ENCODE results near the gene CTSC.
"Not testable (repeated sequence)": the region's sequence is repeated elsewhere in the genome, so short reads cannot be mapped to it uniquely, and the experiment has no call there.

The CTSC gene

DNA sequence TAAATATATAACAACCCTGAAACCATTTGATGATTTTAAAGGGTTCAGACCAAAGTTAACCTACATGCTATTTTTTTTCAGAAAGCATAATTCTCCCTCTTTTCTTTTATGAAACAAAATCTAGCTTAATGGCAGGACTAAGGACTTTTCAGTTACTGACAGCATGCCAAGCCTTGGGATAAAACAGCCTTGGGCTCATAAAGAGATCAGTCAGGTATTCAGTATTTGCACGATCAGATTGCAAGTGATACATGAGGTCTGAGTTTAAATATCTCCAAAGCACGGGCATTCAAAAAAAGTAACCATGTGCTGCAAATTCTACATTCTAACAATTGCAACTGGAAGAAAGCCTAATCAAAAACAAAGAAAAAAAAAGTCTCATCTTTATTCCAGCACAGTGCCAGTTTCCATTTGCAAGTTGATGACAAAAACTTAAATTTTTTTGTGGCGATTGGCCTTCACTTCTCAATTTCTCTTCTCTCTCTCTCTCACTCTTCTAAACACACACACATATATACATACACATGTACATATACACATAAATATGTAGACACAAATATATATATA is 60.1 kb downstream of the CTSC start:
- no peak for DNase-seq

DNA sequence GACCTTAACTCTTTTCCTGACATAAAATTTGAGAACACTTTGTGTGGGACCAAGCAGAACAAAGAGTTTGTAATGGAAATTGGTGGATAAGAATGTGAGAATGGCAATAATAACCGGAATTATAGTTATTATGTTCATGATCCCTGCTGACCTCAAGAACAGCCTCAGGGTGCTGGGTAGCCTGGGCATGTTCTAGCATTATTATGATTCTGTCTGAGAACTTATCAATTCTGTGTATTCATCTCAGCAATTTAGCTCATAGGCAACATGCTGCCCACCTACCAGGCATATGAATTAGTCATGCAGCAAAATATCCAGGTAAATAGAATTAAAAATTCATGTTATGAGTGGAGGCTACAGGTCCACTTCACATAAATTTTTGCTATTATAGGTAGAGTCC is 61.9 kb downstream of the CTSC start:
- DNase-seq = no peak

DNA sequence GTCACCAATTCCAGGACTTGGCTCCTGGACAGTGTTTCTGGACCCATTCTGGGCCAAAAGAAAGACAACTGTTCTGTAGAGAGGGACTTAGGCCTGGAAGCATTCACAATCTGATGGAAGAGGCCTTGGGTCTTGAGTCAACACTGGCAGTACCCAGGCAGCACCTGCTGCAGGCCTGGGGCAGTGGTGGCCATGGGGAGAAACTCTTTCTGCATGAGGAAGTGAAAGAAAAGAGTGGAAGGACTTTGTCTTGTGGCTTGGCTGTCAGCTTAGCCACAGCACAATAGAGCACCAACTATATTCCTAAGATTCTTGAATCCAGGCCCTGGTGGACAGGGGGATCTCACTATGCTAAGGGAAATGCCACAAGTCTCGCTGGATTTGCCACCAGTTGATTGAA is 70.6 kb downstream of the CTSC start:
- no peak for DNase-seq

DNA sequence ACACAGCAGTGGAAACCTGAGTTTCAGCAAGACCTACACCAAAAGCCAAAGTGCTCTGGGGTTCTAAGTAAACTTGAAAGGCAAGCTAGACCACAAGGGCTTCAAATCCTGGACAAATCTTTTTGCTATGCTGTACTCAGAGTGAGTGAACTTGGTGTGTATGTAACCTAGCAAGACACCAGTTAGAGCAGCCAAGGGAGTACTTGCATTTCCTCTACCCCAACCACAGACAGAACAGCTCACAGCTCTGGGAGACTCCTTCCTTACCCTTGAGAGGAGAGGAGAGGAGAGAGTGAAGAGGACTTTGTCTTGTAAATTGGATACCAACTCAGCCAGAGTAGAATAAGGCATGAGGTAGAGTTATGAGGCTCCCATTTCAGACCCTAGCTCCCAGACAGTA is 71.4 kb downstream of the CTSC start:
- DNase-seq = no peak

DNA sequence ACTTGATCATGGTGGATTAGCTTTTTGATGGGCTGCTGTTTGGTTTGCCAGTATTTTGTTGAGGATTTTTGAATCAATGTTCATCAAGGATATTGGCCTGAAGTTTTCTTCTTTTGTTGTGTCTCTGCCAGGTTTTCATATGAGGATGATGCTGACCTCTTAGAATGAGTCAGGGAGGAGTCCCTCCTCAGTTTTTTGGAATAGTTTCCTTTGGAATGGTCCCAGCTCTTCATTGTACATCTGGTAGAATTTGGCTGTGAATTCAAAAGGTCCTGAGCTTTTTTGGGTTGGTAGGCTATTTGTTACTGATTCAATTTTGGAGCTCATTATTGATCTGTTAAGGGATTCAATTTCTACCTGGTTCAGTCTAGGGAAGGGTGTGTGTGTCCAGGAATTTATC is 78.1 kb downstream of the CTSC start:
- no peak for DNase-seq

DNA sequence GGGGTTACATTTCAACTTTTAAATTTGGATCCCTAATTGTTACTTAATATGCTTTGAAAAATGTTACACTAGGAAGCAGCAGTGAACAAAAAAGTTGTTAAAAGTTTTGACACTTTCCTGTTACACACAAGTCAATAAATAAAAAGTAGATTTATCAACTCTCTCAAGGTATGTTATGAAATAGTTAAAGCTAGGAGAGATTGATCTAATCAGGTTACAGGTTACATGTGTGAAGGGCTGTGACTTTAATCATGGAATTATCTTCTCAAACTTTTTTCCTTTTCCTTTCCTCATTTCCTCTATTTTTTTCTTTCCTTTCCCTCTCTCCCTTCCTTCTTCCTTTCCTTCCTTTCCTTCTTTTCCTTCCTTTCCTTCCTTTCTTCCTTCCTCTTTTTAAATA is 85.3 kb downstream of the CTSC start:
- no peak for DNase-seq

DNA sequence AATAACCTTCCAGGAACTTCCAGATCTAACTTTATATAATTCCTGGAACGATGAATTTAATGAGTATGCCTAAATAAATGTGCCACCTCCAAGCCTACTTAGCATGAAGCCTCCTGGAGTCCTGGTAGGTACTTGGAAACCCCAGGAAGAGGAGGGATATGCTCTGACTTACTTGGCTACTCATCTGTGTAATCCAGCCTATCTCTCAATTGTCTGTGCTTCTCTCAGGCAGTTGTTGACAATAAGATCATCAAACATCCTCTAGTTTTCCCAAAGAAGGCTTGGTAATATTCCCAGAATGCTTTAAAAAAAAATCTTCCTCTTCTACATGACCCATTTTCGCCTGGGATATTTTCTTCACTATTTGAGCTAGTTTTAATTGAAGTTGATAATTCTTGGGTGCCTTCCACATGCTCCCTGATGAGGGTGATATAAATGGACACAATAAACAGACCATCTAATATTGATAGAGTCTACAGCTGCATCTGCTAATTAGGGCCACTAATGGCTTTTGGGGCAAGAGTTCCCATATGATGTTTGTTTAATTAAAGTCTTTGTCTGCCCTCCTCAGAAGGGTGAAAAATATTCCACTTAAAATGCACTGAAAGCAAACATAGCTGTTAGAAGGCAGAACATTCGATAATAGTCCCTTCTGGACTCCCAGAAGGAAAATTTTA is 86.8 kb downstream of the CTSC start:
- DNase-seq = no peak

DNA sequence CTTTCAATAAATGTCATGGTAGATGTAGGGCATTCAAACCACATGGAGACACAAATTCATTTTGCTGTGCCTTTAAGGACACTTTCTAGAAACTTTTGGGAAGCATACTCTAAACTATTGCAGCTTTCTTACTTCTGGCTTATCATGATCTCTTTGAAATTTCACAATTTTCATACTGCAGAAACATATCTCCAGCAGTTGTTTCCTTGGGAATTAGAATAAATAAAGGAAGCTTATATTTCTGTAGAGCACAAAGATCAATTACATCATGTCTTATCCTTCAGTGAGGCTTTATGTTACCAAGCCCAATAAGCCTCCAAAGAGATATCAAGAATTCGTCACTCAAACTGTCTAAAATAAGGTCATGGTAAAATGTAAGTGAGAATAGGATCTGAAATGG is 87.8 kb downstream of the CTSC start:
- DNase-seq = no peak

DNA sequence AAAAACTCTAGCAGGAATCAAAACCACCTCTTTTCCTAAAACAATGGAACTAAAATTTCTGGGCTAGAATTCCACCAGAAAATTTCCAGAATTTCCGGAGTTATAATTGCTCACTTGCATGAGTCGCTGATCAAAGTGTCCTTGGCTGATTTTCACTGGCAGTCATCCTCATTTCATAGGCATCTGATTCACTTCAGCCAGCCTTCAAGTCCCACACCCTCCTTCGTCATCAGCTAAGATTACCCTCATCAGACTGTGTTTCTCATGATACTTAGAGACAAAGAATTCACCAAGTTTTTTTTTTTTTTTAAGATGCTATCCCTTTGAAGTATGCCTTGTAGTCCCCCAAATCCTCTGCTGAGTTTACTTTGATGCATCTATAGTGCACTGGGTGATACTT is 90.8 kb downstream of the CTSC start:
- DNase-seq = no peak

DNA sequence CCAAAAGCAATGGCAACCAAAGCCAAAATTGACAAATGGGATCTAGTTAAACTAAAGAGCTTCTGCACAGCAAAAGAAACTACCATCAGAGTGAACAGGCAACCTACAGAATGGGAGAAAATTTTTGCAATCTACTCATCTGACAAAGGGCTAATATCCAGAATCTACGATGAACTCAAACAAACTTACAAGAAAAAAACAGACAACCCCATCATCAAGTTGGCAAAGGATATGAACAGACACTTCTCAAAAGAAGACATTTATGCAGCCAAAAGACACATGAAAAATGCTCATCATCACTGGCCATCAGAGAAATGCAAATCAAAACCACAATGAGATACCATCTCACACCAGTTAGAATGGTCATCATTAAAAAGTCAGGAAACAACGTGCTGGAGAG is 92.0 kb downstream of the CTSC start:
- DNase-seq = not testable (repeated sequence)

Data from femur (tissue), 1 donor.